HG03460 (cell line): ENCODE data around the gene FOXO6.

Source experiments
- ATAC-seq: cut with Tn5 transposase; IDR thresholded peaks from one replicate; pipeline ENCODE4 v1.9.1; 2021; ENCODE audit not compliant: unreplicated experiment

FOXO6 gene

DNA sequence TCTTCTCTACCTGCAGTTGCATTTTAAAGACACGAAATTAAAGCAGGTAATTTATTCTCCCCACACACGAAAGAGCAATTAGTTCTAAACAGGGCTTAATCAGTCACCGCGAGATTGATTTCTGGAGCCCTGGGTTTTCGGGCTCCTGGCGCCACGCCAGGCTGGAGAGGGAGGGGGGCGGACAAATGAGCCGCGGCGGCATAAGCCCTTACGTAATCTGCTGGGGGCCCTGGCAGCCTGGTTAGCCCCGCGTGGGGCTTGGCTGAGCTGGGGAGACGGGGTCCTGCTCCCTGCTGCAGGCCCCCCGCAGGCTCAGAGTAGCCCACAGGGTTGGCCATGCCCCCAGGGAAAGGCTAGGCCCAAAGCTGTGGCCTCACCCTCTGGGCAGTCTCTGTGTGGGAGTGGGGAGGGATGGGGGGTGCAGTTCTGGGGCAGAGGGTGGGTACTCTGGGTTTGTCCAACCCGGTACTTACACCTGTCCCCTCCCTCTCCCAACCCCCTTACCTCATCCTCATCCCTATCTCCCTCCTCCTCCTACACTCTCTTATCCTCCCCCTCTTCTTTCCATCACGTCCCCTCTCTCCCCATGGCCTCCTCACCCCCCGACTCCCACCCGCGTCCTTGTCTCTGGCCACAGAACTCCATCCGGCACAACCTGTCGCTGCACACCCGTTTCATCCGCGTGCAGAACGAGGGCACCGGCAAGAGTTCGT, 19.9 kb downstream of the FOXO6 start:
- ATAC-seq: no peak

DNA sequence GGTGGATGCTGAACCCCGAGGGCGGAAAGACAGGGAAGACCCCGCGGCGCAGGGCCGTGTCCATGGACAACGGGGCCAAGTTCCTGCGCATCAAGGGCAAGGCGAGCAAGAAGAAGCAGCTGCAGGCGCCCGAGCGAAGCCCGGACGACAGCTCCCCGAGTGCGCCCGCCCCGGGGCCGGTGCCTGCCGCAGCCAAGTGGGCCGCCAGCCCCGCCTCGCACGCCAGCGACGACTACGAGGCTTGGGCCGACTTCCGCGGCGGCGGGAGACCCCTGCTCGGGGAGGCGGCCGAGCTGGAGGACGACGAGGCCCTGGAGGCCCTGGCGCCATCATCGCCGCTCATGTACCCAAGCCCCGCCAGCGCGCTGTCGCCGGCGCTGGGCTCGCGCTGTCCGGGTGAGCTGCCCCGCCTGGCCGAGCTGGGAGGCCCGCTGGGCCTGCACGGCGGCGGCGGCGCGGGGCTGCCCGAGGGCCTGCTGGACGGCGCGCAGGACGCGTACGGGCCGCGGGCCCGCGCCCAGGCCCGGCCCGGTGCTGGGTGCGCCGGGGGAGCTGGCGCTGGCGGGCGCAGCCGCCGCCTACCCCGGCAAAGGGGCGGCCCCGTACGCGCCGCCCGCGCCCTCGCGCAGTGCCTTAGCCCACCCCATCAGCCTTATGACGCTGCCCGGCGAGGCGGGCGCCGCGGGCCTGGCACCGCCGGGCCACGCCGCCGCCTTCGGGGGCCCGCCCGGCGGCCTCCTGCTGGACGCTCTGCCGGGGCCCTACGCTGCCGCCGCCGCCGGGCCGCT, 20.7 kb downstream of the FOXO6 start:
- no peak for ATAC-seq

DNA sequence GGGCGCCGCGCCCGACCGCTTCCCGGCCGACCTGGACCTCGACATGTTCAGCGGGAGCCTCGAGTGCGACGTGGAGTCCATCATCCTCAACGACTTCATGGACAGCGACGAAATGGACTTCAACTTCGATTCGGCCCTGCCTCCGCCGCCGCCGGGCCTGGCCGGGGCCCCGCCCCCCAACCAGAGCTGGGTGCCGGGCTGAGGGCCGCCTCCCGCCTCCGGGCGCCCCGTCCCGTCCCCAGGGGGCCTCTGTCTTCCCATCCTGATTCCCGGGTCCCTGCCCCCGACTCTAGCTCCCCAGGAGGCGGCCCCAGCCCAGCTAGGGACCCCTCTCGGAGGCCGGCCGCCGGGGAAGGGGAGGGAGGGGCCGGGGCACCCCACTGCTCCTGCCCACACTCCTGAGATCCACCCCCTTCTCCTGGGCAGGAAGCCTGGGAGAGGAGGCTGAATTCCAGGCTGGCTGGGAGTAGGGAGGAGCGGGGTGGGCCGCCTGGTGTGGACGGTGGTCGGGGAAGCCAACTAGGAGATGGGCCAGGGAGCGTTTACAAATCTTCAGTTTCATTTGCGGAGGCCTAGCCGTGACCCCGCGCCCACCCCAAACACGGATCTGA, 21.4 kb downstream of the FOXO6 start:
- no peak for ATAC-seq

DNA sequence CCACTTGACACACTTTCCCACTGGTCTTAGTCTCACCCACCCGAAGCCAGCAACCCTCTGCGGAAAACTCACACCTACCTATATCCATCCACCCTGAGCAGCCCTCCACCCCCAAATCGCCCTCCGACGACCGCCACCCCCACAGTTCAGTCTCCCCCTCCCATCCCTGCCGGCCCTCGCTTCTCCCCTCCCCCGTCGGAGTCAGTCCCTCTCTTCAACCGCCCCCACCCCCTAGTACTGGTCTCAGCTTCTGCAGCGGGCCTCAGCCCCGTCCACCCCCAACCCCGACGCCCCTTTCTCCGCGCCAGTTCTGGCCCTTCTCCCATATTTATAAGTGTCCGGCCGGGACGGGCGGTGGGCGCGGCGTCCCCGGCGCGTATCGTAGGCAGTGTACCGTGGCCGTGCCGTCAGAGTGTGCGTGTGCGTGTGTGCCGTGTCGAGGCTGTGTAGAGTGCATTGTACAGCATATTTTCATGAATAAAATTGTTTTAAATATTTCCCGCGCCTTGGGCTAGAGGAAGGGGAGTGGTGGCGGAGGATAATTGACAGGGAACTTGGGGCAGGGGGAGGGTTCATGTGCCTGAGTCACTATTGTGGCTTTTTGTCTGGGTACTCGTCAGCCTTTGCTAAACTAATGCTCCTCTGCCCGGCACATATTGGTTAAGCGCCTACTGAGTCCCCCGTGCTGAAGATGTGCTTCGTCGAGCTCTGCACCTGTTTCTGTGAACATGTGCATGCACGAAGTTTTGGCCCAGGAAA, 22.0 kb downstream of the FOXO6 start:
- no peak for ATAC-seq

DNA sequence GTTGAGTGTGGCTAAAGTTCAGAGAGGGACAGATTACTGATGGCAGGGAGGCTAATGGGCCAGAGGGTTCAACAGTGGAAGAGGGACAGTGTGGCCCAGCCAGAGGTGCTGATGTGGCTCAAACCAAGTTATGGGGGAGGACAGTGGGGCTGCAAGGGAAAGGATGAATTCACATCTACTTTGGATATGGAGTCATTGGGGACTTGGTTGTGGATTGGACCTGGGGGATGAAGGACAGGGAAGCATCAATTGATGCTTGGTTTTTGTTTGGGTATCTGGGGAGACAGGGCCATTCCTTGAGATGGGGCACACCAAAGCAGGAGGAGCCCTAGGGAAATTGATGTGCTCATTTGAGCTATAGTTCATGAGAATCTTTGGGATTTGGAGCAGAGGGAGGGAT, 23.3 kb downstream of the FOXO6 start:
- ATAC-seq: no peak

DNA sequence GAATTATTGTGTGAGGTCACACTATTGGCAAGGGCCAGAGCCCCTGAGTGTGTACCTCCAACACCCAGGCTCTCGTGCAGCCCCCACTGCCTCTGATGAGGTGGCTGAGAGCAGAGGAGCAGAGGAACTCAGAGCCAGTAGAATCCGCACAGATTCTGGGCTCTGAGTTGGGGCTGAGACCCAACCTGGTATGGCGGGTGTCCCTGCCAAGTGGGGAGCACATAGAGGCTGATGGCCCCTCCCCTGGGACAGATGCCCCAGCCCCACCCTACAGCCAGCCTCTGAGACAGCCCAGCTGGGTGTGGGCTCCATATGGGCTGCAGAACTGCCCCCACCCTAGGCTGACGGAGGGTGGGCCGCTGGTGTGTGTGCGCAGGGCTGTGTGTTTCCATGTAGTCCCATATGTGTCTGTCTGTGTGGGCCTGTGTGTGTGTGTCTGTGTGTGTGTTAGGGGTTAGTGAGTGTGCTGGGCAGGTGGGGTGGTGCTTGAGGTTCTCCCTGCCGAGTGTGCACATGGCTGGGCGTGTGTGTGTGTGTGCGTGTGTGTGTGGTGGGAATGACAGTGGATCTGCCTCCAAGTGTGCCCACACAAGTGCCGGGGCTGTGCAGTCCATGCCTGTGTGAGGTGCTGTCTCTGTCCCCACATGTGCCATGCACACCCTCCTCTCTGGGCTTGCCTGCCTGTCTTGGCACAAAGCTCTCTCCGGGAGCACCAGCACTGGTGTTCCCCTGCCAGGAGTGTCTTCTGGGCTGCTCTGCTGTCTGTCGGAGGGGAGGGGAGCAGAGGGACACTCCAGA, 24.4 kb downstream of the FOXO6 start:
- no peak for ATAC-seq

DNA sequence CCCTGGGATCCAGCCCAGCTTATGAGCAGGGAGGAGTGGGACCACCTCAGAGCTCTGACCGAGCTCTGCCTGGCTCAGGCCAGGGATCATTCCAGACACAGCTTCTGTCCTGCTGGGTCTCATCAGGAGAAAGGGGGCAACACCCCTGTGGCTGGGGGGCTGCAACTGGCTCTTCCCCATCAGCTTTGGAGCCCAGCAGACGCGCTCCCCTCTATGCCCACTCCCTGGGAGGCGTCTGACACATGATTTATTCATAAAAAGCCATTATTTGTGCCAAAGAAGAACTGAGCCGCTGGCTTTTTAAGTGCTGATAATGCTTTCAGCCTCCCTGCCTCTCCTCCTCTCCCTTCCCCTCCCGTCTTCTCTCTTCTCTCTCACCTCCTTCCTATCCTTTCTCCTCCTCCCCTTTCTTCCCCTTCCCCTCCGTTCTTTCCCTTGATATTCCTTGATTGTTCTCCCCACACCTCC, 25.0 kb downstream of the FOXO6 start:
- ATAC-seq: no peak

DNA sequence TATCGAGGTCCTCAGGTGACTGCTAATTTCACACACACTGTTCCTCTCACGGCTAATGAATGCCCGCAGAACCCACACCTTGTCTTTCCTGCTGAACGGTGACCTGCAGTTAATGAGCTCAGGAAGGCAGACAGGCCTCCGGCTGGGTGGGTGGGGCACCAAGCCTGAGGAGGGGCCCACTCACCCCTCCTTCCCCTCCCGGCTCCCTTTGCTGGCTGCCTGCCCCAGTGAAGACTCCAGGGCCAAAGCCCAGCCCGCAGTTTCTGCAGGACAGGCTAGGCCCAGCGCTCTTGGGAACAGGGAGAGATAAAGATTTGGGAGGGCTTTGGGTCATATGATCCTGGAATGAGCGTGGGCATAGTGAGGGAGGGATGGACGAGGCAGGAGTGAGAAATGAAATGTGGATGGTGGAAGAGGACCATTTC, 26.4 kb downstream of the FOXO6 start:
- no peak for ATAC-seq

DNA sequence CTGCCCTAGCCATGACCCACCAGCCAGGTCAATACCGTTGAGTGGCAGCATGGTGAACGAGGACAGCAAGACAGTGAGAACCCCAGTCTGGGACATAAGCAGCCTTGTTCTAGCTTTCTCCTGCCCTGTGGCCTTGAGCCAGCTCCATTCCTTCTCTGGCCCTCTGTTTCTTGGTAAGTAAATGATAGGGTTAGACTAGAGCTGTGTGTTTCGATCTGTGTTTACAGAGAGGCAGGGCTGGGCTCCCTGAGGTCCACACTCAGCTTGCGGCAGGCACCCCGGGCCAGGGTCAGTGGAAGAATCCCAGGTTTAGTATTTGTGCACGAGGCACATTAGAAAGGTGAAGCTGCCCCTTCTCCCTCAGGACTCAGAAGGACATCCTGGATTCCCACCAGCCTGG, 27.3 kb downstream of the FOXO6 start:
- no peak for ATAC-seq

DNA sequence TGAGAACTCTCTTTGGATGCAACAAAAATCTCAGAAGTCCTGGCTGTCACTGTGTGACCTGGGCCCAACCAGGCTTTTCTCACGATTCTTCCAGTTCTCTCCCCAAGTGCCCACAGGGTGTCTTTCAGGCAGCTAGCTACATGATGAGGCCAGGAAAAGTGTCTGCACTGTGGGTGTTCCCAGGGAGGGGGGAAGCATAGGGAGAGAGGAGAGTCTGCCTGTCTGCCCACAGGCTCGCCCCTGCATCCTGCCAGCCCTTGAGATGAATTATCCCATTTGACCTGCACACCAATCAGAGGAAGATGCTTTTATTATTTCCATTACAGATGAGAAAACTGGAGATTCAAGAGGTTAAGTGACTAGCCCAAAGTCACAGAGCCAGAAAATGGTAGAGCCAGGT, 27.8 kb downstream of the FOXO6 start:
- no peak for ATAC-seq

DNA sequence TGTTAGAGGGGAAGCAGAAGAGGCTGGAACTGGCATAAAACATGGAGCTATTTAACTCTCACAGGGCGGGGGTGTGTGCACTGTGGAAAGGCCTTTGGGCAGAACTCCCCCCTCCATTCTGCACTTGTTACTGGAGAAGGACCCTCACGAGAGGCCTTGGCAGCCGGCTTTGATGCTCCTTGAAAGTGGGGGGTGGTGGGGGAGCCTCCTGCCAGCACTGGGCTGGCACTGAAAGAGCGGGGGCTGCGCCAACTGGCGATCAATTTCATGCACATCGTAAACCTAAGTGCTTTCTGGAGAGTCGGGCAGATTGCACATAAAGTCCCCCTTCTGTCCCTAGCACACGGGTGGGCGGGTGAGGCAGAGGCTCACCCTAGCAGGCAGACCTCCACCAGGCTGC, 28.9 kb downstream of the FOXO6 start:
- no peak for ATAC-seq

DNA sequence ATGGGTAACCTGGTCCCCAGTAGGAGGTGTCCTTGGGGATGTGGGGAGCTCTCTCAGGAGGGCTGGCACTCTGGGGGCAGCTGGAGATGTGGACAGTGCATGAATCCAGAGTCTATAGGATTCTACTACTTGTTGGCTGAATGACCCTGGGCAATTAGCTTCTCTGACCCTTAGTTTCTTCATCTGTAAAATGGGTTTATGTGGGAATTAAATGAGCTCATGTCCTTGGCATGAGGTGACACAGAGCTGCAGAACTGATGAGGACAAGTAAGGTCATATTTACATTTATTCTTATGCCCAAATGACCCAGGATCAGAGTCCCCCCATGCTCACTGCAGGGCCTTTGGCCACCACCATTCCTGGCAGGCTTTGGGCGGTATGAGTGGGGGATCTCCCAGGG, 29.3 kb downstream of the FOXO6 start:
- ATAC-seq: no peak

DNA sequence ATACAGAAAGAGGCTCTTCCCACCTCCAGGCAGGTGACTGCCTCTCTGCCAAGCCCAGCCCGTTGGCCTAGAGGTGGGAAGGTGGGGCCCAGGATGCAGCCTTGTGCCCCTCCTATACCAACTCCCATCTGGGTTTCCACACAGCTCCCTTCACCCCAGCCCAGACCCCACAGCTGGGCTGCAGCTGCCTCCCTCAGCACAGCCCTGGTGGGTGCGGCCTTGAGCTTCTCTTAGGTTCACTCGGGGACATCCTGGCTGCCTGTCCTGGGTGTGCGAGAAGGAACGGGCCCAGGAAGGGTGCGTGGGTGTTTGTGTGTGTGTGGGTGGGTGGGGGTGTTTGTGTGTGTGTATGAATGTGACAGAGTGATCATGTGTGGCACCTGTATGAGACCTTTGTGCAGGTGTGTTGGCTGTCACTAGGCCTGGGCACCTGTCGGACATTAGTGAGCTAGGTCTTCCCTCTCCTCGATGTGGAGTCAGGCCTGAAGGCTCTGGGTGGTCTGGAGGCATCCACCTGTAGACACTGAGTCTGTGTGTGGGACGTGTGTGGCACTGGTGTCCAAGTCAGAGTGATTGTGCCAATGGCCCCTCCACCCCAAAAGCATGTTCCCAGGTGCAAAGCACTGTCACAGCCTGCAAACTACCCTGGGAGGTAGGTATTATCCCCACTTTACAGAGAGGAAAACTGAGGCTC, 30.7 kb downstream of the FOXO6 start:
- ATAC-seq: no peak

DNA sequence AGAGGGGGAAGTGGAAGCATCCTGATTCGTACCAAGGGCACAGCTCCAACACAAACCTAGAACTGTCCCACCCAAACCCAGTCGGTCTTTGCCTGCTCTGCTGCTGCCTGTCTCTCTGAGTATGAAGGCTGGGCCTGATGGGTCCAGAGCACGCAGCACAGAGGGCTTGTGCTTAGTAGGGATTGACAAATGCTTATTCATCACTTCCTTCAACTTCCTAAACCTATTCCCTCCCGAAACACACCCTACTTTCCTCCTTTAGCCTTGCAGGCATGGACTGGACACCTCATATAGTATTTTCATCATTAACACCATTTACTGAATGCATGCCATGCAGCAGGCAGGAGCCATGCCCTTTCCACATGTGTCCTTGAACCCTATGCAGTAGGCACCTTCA, 31.3 kb downstream of the FOXO6 start:
- no peak for ATAC-seq

DNA sequence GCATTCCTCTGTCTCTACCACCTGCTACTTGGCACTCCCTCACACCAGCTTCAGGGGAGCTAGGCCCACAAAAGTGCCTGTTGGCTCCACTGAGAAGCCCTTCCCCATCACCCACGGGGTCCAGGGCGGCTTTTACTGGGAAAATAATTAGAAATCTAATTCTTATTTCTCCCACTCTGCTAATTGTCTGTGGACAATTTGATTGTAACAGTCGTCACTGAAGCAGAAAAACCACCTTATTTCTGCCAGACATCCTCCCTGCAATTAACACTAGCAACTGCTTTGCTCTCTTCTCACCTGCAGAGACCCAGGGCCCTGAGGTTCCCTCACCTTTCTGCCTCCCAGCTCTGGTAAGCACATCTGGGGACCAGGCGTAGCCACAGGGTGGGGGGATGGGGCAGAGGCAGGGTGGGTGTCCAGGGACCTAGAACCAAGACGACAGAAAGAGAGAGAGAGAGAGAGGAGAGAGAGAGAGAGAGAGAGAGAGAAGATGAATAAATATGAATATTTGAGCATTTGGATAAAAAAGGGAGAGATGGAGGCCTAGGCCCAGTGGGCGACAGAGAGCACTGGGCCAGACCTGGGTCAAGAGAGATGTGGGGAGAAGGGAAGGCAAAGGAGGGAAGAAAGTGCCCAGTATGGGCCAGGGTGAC, 32.6 kb downstream of the FOXO6 start:
- ATAC-seq: no peak

DNA sequence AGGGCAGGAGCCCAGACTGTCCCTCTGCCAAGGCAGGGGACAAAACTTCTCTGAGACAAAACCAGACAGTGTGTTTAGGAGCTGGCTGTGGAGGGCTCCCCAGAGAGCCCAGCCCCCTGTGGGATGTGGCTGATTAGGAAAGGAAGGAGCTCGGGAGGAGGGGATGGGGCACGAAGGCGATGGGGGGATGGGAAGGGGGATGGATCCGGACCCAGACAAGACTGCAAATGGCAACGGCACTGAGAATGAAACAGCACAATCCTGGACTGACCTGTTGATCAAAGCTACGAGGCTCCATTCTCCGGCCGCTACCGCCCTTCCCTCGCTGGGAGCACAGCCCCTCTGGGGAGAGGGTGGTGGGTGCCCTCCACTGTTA, 33.1 kb downstream of the FOXO6 start:
- no peak for ATAC-seq

DNA sequence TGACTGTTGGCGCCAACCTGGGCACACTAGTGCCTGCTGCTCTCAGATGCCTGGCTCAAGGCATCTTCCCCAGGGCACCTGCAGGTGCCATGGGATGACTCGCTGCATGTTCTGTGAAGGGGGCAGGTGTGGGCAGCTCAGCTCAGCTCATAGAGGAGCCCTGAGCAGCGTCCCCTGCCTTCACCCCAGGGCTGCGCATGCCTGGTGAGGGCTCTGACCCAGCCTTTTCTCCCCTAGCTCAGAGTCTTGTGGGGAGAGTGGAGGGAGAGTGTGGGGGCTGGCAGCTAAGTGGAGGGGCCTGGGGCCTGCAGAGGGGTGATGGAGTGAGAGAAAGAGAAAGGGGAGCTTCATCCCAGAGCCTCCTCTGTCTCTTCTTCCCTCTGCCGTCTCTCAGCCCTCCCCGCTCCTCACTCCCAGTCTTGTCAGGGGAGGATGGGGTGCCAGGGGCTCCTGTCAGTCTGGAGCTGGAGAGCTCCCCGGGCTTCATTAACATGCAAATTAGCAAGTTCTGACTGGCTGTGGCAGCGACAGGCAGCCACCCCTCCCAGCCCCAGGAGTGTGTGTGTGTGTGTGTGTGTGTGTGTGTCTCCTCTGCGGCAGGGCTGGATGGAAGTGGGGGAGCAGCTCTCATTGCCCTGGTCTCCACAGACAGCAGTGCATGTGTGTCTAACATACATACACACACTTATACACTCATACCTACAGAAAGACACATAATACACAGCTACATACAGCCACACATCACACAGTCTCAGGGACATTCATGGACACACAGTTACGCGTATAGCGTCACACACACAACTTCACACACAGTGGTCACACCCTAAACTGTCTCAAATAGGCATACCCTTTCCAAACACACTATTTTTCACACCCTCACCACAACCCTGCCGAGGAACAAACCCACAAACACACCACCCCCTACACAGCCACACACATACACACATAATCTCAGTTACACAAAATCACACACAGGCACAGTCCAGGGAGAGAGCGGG, 34.0 kb downstream of the FOXO6 start:
- no peak for ATAC-seq

DNA sequence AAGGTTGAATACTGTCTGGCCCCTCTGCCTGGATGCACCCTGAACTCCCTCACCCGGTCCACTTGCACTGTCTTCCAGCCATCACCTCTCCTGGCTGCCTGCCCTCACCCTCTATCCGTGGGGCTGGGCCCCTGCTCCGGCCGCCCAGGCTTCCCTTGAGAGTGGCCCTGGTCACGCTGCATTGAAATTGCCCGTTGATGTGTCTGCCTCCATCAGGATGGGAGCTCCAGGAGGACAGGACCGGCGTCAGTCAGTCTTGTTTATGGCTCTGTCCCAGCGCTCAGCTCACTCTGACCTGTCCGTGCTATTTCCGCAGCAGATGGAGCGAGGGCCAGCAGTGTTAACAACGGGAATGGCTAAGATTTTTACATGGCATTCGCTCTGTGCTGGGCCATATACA, 34.9 kb downstream of the FOXO6 start:
- ATAC-seq: no peak
